SU-DHL-6 (cell line): ENCODE measurements around the gene RPS6KC1.

ENCODE experiments used
- H2AFZ ChIP-seq: fragments of 200-600 bp; sonication (generic); 2 replicates; pipeline ENCODE4 v1.6.1; 2014; ENCODE audit warnings: low read depth, mild to moderate bottlenecking, moderate library complexity, mixed read lengths, antibody characterized with exemption, low read length; ENCODE audit not compliant: severe bottlenecking
- H3F3A ChIP-seq: fragments of 200-600 bp; shearing (Covaris generic); 2 replicates; pipeline ENCODE4 v1.6.0; 2016; ENCODE audit warnings: antibody characterized with exemption, mild to moderate bottlenecking; ENCODE audit not compliant: insufficient read depth
- H3K27ac ChIP-seq: fragments of 200-600 bp; sonication (generic); 2 replicates; pipeline ENCODE4 v1.5.1; 2016; ENCODE audit warnings: low read depth, mild to moderate bottlenecking, low read length, moderate library complexity, mixed read lengths
- H3K27me3 ChIP-seq: fragments of 200-600 bp; sonication (generic), shearing (Covaris generic); 2 replicates; pipeline ENCODE4 v1.6.0; 2014; ENCODE audit warnings: mild to moderate bottlenecking, low read length
- H3K36me3 ChIP-seq: fragments of 200-600 bp; sonication (generic); 2 replicates; pipeline ENCODE4 v1.6.1; 2014; ENCODE audit warnings: mild to moderate bottlenecking, low read length, mixed read lengths
- H3K4me2 ChIP-seq: fragments of 300-600, 200-600 bp; shearing (Covaris generic), sonication (generic); 2 replicates; pipeline ENCODE4 v1.6.0; 2014; ENCODE audit warnings: low read length, low read depth, mild to moderate bottlenecking; ENCODE audit not compliant: poor library complexity, severe bottlenecking
- H3K4me3 ChIP-seq: fragments of 200-600 bp; sonication (generic); 2 replicates; pipeline ENCODE4 v1.5.1; 2014; ENCODE audit warnings: antibody characterized with exemption, low read length, mild to moderate bottlenecking, mixed read lengths; ENCODE audit not compliant: insufficient read depth, poor library complexity, severe bottlenecking
- H3K79me2 ChIP-seq: fragments of 200-600 bp; sonication (generic); 2 replicates; pipeline ENCODE4 v1.6.1; 2014; ENCODE audit warnings: mild to moderate bottlenecking, low read length, moderate library complexity; ENCODE audit not compliant: insufficient read depth
- H3K9ac ChIP-seq: fragments of 200-600 bp; sonication (generic); 2 replicates; pipeline ENCODE4 v1.7.0; 2014; ENCODE audit warnings: mild to moderate bottlenecking, low read length
- H3K9me2 ChIP-seq: fragments of 200-600 bp; sonication (generic); replicated peaks from 2 replicates; pipeline ENCODE4 v1.6.1; 2014; ENCODE audit warnings: low read length; ENCODE audit not compliant: insufficient read depth
- H3K9me3 ChIP-seq: fragments of 200-600 bp; sonication (generic); 2 replicates; pipeline ENCODE4 v1.6.1; 2014; ENCODE audit warnings: low read length, mixed read lengths; ENCODE audit not compliant: insufficient read depth
- H4K20me1 ChIP-seq: fragments of 200-600 bp; sonication (generic); 2 replicates; pipeline ENCODE4 v1.6.1; 2014; ENCODE audit warnings: low read depth, mild to moderate bottlenecking, antibody characterized with exemption, low read length, moderate library complexity, mixed read lengths
- CTCF ChIP-seq: fragments of 200-600 bp; sonication (generic); IDR thresholded peaks from one replicate; pipeline ENCODE4 v1.5.1; 2017; ENCODE audit warnings: antibody characterized with exemption, mild to moderate bottlenecking, low read length, moderate library complexity; ENCODE audit not compliant: insufficient read depth, poor library complexity, severe bottlenecking
- EZH2phosphoT487 ChIP-seq: fragments of 200-600 bp; sonication (generic), shearing (Covaris generic); conservative IDR thresholded peaks from 2 replicates; pipeline ENCODE4 v1.6.1; 2018; ENCODE audit warnings: mild to moderate bottlenecking, antibody characterized with exemption, low read length, moderate library complexity, mixed read lengths

Gene RPS6KC1

GRCh38 chr1:213279410-213279809, 228.4 kb downstream of the RPS6KC1 start:
- Histone ChIP-seq H3K36me3 (no peaks in the 10 kb centered on the region), H3K4me3 (no peak overlapping the region), H3F3A (no peaks in the 10 kb centered on the region), H4K20me1 (no peaks in the 10 kb centered on the region), H3K27me3 (no peaks in the 10 kb centered on the region), H3K9me3 (no peaks in the 10 kb centered on the region), H3K27ac (no peak overlapping the region), H3K79me2 (no peaks in the 10 kb centered on the region), H3K9me2 (no peaks in the 10 kb centered on the region), H3K9ac (no peak overlapping the region), H3K4me2 (no peak overlapping the region), H2AFZ (no peak overlapping the region)
- no peak for TF ChIP-seq EZH2phosphoT487

GRCh38 chr1:213281640-213282301, 230.7 kb downstream of the RPS6KC1 start:
- no peak overlapping the region for H3K9ac ChIP-seq
- H4K20me1 ChIP-seq, result no peaks in the 10 kb centered on the region
- no peaks in the 10 kb centered on the region for H3K9me3 ChIP-seq
- H3K27ac ChIP-seq, result no peak overlapping the region
- no peak overlapping the region for H2AFZ ChIP-seq
- H3K4me2 ChIP-seq, result no peak overlapping the region
- H3F3A ChIP-seq, result no peaks in the 10 kb centered on the region
- no peak overlapping the region for H3K4me3 ChIP-seq
- TF ChIP-seq CTCF (no peak), EZH2phosphoT487 (no peak)
- H3K79me2 ChIP-seq, result no peaks in the 10 kb centered on the region
- H3K27me3 ChIP-seq, result no peaks in the 10 kb centered on the region
- H3K36me3 ChIP-seq, result no peaks in the 10 kb centered on the region
- no peaks in the 10 kb centered on the region for H3K9me2 ChIP-seq

- no peaks in the 10 kb centered on the region for H3K36me3 ChIP-seq
- no peaks in the 10 kb centered on the region for H4K20me1 ChIP-seq
- no peaks in the 10 kb centered on the region for H3K9me2 ChIP-seq
- no peaks in the 10 kb centered on the region for H3K27me3 ChIP-seq
- H3K9me3 ChIP-seq, result no peaks in the 10 kb centered on the region
- TF ChIP-seq EZH2phosphoT487, result no peak
- TF ChIP-seq CTCF, result no peak
- no peak overlapping the region for H3K4me3 ChIP-seq
- no peak overlapping the region for H3K4me2 ChIP-seq
- H2AFZ ChIP-seq, result no peak overlapping the region
- H3F3A ChIP-seq, result no peaks in the 10 kb centered on the region
- H3K79me2 ChIP-seq, result no peaks in the 10 kb centered on the region
- no peak overlapping the region for H3K27ac ChIP-seq
- H3K9ac ChIP-seq, result no peak overlapping the region
Observed at GRCh38 chr1:213284626-213285025, 233.6 kb downstream of the RPS6KC1 start.

GRCh38 chr1:213286235-213286634, 235.2 kb downstream of the RPS6KC1 start:
- Histone ChIP-seq H3K27me3 (no peaks in the 10 kb centered on the region), H3K4me3 (no peak overlapping the region), H3K27ac (no peak overlapping the region), H4K20me1 (no peaks in the 10 kb centered on the region), H3K9ac (no peak overlapping the region), H2AFZ (no peak overlapping the region), H3K9me3 (no peaks in the 10 kb centered on the region), H3F3A (no peaks in the 10 kb centered on the region), H3K9me2 (no peaks in the 10 kb centered on the region), H3K4me2 (no peak overlapping the region), H3K36me3 (no peaks in the 10 kb centered on the region), H3K79me2 (no peaks in the 10 kb centered on the region)
- TF ChIP-seq EZH2phosphoT487 (no peak), CTCF (no peak)
